PC-9 (cell line): ENCODE data around the gene MRFAP1L1. TPM values are rescaled to one million over a fixed set of nuclear protein-coding genes. Genes with fewer than 3 reads are reported as not detected.

ENCODE experiments used
- BruUV-seq: library from RNA; stranded (reverse); fragments of 400-500 nt; replicated peaks from 2 replicates; lab custom pipeline; 2021; lab: Mats Ljungman, UMichigan
- CTCF ChIA-PET: fragments of 300-600 bp; sonication (Branson Sonifier 250); formaldehyde crosslinking; loops from one replicate; lab custom pipeline; 2022; ENCODE audit warnings: antibody characterized with exemption; lab: Charles Lee
- POLR2A ChIA-PET: fragments of 300-600 bp; sonication (Branson Sonifier 250); formaldehyde crosslinking; loops from one replicate; lab custom pipeline; 2022; ENCODE audit warnings: antibody characterized with exemption; ENCODE audit not compliant: unreplicated experiment; lab: Charles Lee
- DNase-seq, 2 experiments: peaks; one replicate each; pipeline versions ENCODE4 v3.0.0 to v3.0.0-alpha.2; 2015 to 2022; ENCODE audit warnings: mixed read lengths in 1 of 2
- H2AFZ ChIP-seq: fragments of 200-600 bp; sonication (generic); 2 replicates; pipeline ENCODE4 v1.8.1; 2017; ENCODE audit warnings: antibody characterized with exemption
- H3F3A ChIP-seq: fragments of 200-600 bp; sonication (generic); 2 replicates; pipeline ENCODE4 v1.8.1; 2017; ENCODE audit warnings: antibody characterized with exemption, mild to moderate bottlenecking, low read depth; ENCODE audit not compliant: insufficient read depth
- H3K27ac ChIP-seq: fragments of 200-600 bp; sonication (generic); 2 replicates; pipeline ENCODE4 v1.6.1; 2016; ENCODE audit warnings: mixed run types
- H3K27me3 ChIP-seq: fragments of 200-600 bp; sonication (generic); 2 replicates; pipeline ENCODE4 v1.6.1; 2016; ENCODE audit warnings: low read depth, mixed run types; ENCODE audit not compliant: insufficient read depth
- H3K36me3 ChIP-seq: fragments of 200-600 bp; sonication (generic); 2 replicates; pipeline ENCODE4 v1.6.1; 2016; ENCODE audit warnings: low read depth, mixed run types
- H3K4me1 ChIP-seq: fragments of 200-600 bp; sonication (generic); replicated peaks from 2 replicates; pipeline ENCODE4 v1.6.1; 2016; ENCODE audit warnings: mixed run types; ENCODE audit not compliant: insufficient read depth
- H3K4me2 ChIP-seq: fragments of 200-600 bp; sonication (generic); 2 replicates; pipeline ENCODE4 v1.6.1; 2017; ENCODE audit warnings: mixed run types
- H3K4me3 ChIP-seq: fragments of 200-600 bp; sonication (generic); 2 replicates; pipeline ENCODE4 v1.6.1; 2016; ENCODE audit warnings: mixed run types
- H3K79me2 ChIP-seq: fragments of 200-600 bp; sonication (generic); 2 replicates; pipeline ENCODE4 v1.6.1; 2017; ENCODE audit warnings: low read depth, mixed run types
- H3K9me2 ChIP-seq: fragments of 200-600 bp; sonication (generic); 2 replicates; pipeline ENCODE4 v1.8.1; 2017; ENCODE audit warnings: mild to moderate bottlenecking; ENCODE audit not compliant: insufficient read depth
- H3K9me3 ChIP-seq: fragments of 200-600 bp; sonication (generic); 2 replicates; pipeline ENCODE4 v1.8.1; 2016; ENCODE audit warnings: low read depth; ENCODE audit not compliant: insufficient read depth
- H4K20me1 ChIP-seq: fragments of 200-600 bp; sonication (generic); 2 replicates; pipeline ENCODE4 v1.8.1; 2017; ENCODE audit not compliant: insufficient read depth
- EZH2 ChIP-seq: fragments of 200-600 bp; sonication (generic); IDR thresholded peaks from 2 replicates; pipeline ENCODE4 v1.8.0; 2017; ENCODE audit warnings: antibody characterized with exemption, low read depth
- intact Hi-C: fragments of 100-400 bp; cut with micrococcal nuclease; formaldehyde crosslinking; loops from one replicate; pipeline ENCODE4 v1.10.0; 2022; ENCODE audit not compliant: unreplicated experiment
- total RNA-seq: library from RNA; stranded (reverse); gene quantifications from 2 replicates; pipeline ENCODE4 v1.2.3, GENCODE V29; 2021
- TF ChIP-seq, protein P1 (sequence below): fragments of 200-600 bp; sonication (generic); conservative IDR thresholded peaks from 2 replicates; pipeline ENCODE4 v1.6.1; 2017; ENCODE audit warnings: mixed run types, antibody characterized with exemption, mild to moderate bottlenecking, moderate library complexity

The MRFAP1L1 gene
- total RNA-seq, 1 experiment from 2014 or later = 51.4 TPM

DNA sequence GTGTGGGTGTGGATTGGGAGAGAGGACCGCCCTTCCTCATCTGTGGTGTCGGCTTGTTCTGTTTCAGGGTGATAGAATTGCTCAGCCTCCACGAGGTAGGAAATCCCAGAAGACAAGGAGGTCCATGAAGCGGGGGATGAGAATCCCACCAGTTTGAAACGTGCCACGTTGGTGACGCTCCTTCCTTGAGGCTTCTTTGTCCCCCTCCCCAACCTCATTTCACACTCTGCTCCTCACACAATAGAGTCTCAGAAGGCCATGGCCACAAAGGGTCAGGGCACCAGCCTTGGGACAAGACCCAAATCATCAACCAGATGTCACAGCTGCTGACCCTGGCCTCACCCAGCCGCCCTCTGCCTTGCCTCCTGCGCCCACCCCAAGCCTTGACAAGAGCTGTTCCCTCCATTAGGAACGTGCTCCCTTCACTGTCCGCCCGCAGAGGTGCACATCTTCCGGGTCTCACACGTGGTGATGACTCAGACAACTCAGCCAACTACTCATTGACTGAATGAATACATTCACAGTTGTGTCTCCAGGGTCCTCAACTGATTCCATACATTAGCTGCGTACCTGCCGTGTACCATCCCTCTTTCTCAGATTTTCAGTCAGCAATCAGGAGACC lies 24.6 kb upstream of the MRFAP1L1 start:
- no peak overlapping the region for H3K27ac ChIP-seq
- peaks cover 25% of the 10 kb centered on the region for H3K4me1 ChIP-seq
- DNase-seq = no peak
- H3K36me3 ChIP-seq = no peaks in the 10 kb centered on the region
- H4K20me1 ChIP-seq = no peaks in the 10 kb centered on the region
- CTCF ChIA-PET = no interaction called here
- intact Hi-C loops = no loop called here
- 0 out of 2 replicates have a peak, but pooled peaks cover 3% of the 10 kb centered on the region for H3K79me2 ChIP-seq
- H3K4me3 ChIP-seq = no peak overlapping the region
- no peak overlapping the region for H2AFZ ChIP-seq
- no peaks in the 10 kb centered on the region for H3K27me3 ChIP-seq
- no peak overlapping the region for H3K4me2 ChIP-seq
- BruUV-seq = no TSS peak
- no peaks in the 10 kb centered on the region for H3K9me3 ChIP-seq
- POLR2A ChIA-PET = interaction anchor here (0.6 to 0.7 kb wide), 2 partner anchors 35 to 74 kb away, joined by 3 to 6 read pairs; no protein-coding TSS in a partner anchor
- no peak for TF ChIP-seq EZH2
- H3F3A ChIP-seq = peaks cover 5% of the 10 kb centered on the region; the same call in 1 of the 2 replicates
- H3K9me2 ChIP-seq = no peaks in the 10 kb centered on the region

DNA sequence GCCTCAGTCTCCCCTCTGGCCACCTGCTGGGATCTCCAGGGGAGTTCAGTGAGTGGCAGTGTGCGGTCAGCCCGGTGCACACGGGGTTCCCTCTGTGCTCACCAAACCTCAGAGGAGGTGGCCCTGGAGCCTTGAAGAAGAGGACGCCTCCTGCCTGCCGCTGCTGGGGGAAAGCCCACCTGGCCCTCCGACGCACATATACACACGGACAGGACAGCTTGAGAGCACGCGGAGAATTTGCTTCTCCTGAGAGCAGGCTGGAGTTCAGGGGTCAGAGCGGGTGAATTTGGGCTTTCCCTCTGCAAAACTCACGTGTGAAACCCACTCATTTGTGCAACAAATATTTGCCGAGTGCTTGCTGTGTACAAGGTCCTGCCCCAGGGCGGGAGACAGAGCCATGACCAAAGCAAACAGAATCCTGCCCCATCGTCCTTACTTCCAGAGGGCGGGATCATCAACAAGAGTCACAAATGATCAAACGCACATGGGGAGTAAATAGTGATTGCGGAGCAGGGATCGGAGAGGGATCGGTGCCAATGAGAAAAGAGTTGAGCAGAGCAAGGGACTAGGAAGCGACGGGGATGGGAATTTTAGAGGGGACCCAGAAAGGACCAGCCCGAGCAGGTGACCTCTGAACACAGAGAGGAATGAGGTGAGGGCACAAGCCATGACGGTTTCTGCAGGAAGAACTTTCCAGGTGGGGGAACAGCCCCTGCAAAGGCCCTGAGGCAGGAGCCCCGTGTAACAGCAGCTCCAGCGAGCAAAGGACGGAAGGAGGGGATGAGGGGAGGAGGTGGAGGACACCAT lies 23.9 kb upstream of the MRFAP1L1 start:
- CTCF ChIA-PET = no interaction called here
- BruUV-seq = no TSS peak

DNA sequence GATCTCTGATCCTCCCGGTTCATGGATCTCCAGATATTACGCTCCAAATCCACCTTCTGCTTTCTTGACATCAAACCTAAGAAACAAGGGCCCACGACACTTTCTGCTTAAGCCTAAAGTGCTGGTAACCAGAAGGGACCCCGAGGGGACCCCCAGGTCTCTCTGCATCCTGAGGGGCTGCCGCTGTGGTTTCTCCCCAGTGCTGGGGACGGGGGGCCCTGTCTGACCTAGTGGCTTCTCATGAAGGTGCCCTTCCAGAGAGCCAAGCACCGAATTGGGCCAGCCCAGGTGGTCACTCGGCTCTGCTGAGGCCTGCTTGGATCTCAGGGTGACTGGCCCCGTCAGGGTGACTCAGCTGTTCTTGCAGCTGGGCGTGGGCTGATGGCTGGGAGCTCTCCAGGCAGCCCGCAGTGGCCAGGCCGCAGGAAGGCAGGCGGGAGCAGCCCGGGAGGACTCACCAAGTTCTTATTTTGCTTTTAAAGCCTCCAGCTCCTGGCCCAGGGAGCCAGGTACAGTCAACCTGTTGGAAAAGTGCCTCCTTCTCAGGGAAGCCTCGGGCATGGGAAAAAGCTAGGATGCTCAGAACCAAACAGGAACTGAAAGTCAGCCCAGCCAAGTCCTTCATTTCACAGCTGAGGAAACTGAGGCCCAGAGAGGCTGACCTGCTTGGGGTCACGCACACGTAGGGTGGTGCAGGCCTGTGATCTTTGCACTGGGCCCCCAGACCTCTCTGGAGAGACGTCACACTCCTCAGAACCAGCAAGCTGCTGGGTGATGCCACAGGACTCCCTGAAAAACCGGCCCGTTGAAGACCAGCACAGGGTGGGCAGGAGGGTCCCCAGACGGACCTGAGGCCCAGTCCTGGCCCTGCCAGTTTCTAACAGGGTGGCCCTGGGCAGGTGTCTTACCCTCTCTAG lies 23.0 kb upstream of the MRFAP1L1 start:
- Histone ChIP-seq H3K36me3 (no peaks in the 10 kb centered on the region), H3K4me2 (peak overlapping the region; percentile 78), H3K9me3 (no peaks in the 10 kb centered on the region), H2AFZ (no peak overlapping the region), H3K79me2 (0 out of 2 replicates have a peak, but pooled peaks cover 3% of the 10 kb centered on the region), H3F3A (peaks cover 5% of the 10 kb centered on the region; the same call in 1 of the 2 replicates), H3K27ac (peak overlapping the region; percentile 100), H4K20me1 (no peaks in the 10 kb centered on the region), H3K9me2 (no peaks in the 10 kb centered on the region), H3K4me3 (peak overlapping the region; percentile 44; the same call in 1 of the 2 replicates), H3K4me1 (peaks cover 25% of the 10 kb centered on the region), H3K27me3 (no peaks in the 10 kb centered on the region)
- intact Hi-C loops = loop anchor here (1.0 kb wide), 1 partner anchor 17 kb away; no protein-coding TSS in a partner anchor
- DNase-seq = peak; percentile 84 to 89
- TF ChIP-seq, protein P1, sequence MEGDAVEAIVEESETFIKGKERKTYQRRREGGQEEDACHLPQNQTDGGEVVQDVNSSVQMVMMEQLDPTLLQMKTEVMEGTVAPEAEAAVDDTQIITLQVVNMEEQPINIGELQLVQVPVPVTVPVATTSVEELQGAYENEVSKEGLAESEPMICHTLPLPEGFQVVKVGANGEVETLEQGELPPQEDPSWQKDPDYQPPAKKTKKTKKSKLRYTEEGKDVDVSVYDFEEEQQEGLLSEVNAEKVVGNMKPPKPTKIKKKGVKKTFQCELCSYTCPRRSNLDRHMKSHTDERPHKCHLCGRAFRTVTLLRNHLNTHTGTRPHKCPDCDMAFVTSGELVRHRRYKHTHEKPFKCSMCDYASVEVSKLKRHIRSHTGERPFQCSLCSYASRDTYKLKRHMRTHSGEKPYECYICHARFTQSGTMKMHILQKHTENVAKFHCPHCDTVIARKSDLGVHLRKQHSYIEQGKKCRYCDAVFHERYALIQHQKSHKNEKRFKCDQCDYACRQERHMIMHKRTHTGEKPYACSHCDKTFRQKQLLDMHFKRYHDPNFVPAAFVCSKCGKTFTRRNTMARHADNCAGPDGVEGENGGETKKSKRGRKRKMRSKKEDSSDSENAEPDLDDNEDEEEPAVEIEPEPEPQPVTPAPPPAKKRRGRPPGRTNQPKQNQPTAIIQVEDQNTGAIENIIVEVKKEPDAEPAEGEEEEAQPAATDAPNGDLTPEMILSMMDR = no peak
- no peak for TF ChIP-seq EZH2
- TSS peak; percentile 97 for BruUV-seq
- POLR2A ChIA-PET = interaction anchor here (0.6 to 1.6 kb wide), 7 partner anchors 14 to 1652 kb away, joined by 3 to 21 read pairs (median 5); no protein-coding TSS in a partner anchor
- CTCF ChIA-PET = no interaction called here

More for the DNA sequence above, 23.9 kb upstream of the MRFAP1L1 start:
- no peaks in the 10 kb centered on the region for H3K9me3 ChIP-seq
- peaks cover 25% of the 10 kb centered on the region for H3K4me1 ChIP-seq
- no peaks in the 10 kb centered on the region for H4K20me1 ChIP-seq
- H3K27ac ChIP-seq = peak overlapping the region; percentile 100
- intact Hi-C loops = no loop called here
- POLR2A ChIA-PET = no interaction called here
- no peak overlapping the region for H3K4me3 ChIP-seq
- no peak for DNase-seq
- no peaks in the 10 kb centered on the region for H3K36me3 ChIP-seq
- H3K9me2 ChIP-seq = no peaks in the 10 kb centered on the region
- H3F3A ChIP-seq = peaks cover 5% of the 10 kb centered on the region; the same call in 1 of the 2 replicates
- 0 out of 2 replicates have a peak, but pooled peaks cover 3% of the 10 kb centered on the region for H3K79me2 ChIP-seq
- no peak overlapping the region for H2AFZ ChIP-seq
- no peaks in the 10 kb centered on the region for H3K27me3 ChIP-seq
- peak overlapping the region; percentile 78 for H3K4me2 ChIP-seq
- TF ChIP-seq, protein P1 = no peak
- no peak for TF ChIP-seq EZH2
